Measurements from ENCODE around the gene CD9. TPM values are rescaled to one million over a fixed set of nuclear protein-coding genes. Genes with fewer than 3 reads are reported as not detected.
"Not testable (repeated sequence)": the region's sequence is repeated elsewhere in the genome, so short reads cannot be mapped to it uniquely, and the experiment has no call there.

The CD9 gene
- total RNA-seq, 1 experiment from 2014 or later, result 274 TPM

DNA sequence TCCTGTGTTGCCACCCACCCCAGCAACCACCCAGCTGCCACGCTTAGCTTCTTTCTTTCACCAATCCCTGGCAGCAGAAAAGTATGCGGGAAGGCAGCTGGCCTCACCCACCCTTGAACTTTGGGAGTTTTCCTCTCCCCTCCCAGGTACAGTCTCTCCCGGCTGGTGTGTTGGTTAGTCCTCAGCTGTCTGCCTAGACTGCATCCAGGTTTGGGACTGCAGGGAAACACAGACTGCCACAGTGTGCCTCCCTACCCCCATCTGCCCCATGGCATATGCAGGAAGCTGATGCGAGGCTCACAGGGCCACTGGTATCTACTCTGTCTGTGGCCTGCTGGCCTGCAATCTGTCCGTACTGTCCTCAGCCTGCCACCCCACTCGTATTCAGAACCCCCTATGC, 2.1 kb downstream of the CD9 start:
- DNase-seq, result no peak
- H3K36me3 ChIP-seq (replicated peaks; ENCODE audit: control insufficient read depth, insufficient read depth, low read length), result no peaks in the 10 kb centered on the region; the same call in 1 of the 2 replicates
- H3K27me3 ChIP-seq (ENCODE audit: control insufficient read depth, insufficient read depth, low read length), result peaks cover 2% of the 10 kb centered on the region; the same call in 1 of the 2 replicates
- no peak overlapping the region for H3K4me3 ChIP-seq (ENCODE audit: insufficient read depth, low read depth, low read length)

- Histone ChIP-seq H3K27me3 (ENCODE audit: control insufficient read depth, insufficient read depth, low read length) (peaks cover 2% of the 10 kb centered on the region; the same call in 1 of the 2 replicates), H3K36me3 (replicated peaks; ENCODE audit: control insufficient read depth, insufficient read depth, low read length) (no peaks in the 10 kb centered on the region; the same call in 1 of the 2 replicates), H3K4me3 (ENCODE audit: insufficient read depth, low read depth, low read length) (no peak overlapping the region)
- no peak for DNase-seq
Observed at GRCh38 chr12:6202846-6203245, 2.6 kb downstream of the CD9 start.

- Histone ChIP-seq H3K36me3 (replicated peaks; ENCODE audit: control insufficient read depth, insufficient read depth, low read length) (no peaks in the 10 kb centered on the region; the same call in 1 of the 2 replicates), H3K4me3 (ENCODE audit: insufficient read depth, low read depth, low read length) (no peak overlapping the region), H3K27me3 (ENCODE audit: control insufficient read depth, insufficient read depth, low read length) (peaks cover 2% of the 10 kb centered on the region; the same call in 1 of the 2 replicates)
- DNase-seq, result no peak
Observed at GRCh38 chr12:6203601-6204000, 3.4 kb downstream of the CD9 start.

GRCh38 chr12:6204533-6205143, 4.4 kb downstream of the CD9 start:
- Histone ChIP-seq H3K27me3 (ENCODE audit: control insufficient read depth, insufficient read depth, low read length) (no peaks in the 10 kb centered on the region), H3K36me3 (replicated peaks; ENCODE audit: control insufficient read depth, insufficient read depth, low read length) (no peaks in the 10 kb centered on the region; the same call in 1 of the 2 replicates), H3K4me3 (ENCODE audit: insufficient read depth, low read depth, low read length) (no peak overlapping the region)
- no peak for DNase-seq

DNA sequence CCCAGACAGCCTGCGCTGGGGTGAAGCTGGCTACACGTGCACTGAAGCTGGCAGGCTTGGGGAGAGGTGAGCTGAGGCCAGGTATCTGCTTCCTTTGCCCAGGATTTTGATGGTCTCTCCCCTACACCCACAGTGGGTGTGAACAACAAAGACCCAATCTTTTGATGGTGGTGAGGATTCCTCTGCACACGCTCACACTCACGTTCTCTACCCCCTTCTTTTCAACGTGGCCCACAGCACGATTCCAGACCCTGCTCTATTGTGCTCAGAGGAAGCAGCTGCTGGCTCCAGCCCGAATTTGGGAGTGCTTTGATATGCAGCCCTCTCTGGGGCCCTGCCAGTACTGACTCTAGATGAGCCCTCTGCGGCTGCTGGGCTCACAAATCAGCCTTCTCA, 4.9 kb downstream of the CD9 start:
- Histone ChIP-seq H3K27me3 (ENCODE audit: control insufficient read depth, insufficient read depth, low read length) (no peaks in the 10 kb centered on the region), H3K36me3 (replicated peaks; ENCODE audit: control insufficient read depth, insufficient read depth, low read length) (no peaks in the 10 kb centered on the region; the same call in 1 of the 2 replicates), H3K4me3 (ENCODE audit: insufficient read depth, low read depth, low read length) (no peak overlapping the region)
- DNase-seq, result peak; percentile 81

DNA sequence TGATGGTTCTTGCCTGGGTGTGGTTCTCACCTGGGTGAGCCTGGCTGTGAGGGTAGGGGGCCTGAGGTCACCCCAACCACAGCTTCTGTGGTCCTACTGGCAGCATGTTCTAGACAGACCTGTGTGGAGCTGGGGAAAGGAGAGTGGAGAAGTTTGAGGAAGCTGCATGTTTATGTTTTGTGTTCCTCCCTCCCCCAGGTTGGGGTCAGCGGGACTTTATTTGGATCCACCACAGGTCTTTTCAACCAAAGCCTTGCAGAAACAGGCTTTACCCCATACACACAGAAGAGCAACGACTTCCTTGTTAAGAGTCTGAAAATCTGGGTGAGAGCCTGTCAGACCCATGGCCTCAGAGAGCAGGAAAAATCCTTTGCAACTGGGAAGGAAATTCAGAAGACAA, 5.6 kb downstream of the CD9 start:
- no peak overlapping the region for H3K4me3 ChIP-seq (ENCODE audit: insufficient read depth, low read depth, low read length)
- H3K36me3 ChIP-seq (replicated peaks; ENCODE audit: control insufficient read depth, insufficient read depth, low read length), result no peaks in the 10 kb centered on the region; the same call in 1 of the 2 replicates
- H3K27me3 ChIP-seq (ENCODE audit: control insufficient read depth, insufficient read depth, low read length), result no peaks in the 10 kb centered on the region
- DNase-seq, result peak; percentile 14

GRCh38 chr12:6206327-6206726, 6.1 kb downstream of the CD9 start:
- H3K27me3 ChIP-seq (ENCODE audit: control insufficient read depth, insufficient read depth, low read length), result no peaks in the 10 kb centered on the region
- no peaks in the 10 kb centered on the region; the same call in 1 of the 2 replicates for H3K36me3 ChIP-seq (replicated peaks; ENCODE audit: control insufficient read depth, insufficient read depth, low read length)
- H3K4me3 ChIP-seq (ENCODE audit: insufficient read depth, low read depth, low read length), result no peak overlapping the region
- no peak for DNase-seq

DNA sequence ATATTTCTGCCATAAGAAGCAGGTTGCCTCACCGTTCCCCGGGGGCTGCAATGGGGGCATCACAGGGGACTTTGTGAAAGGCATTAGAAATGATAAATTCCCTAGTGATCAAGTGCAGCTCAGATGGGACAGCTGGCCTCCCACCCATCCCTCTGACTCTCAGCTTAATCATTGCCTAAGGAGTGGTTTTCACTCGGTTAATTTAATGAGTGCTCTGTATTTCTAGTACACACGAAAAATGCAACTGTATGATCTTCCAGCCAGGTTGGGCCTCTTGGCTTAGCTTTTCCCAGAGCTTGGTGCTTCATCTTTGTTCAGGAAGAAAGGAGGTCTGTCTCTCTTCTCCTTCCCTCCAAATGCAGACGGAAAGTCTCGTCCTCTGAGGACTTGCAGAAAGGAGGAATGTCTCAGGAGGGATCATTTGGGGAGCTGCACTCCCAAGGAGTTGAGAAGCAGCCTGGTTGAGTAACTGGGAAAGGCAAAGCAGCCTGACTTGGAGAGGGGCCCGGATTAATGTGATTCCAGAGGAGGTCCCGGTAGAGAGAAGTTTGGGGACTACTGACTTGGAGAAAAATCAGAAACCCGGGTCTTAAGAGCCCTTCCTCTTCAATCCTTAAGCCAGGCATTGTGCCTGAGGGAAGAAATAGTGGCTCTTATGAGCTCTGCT, 7.2 kb downstream of the CD9 start:
- H3K27me3 ChIP-seq (ENCODE audit: control insufficient read depth, insufficient read depth, low read length), result no peaks in the 10 kb centered on the region
- DNase-seq, result no peak
- no peak overlapping the region for H3K4me3 ChIP-seq (ENCODE audit: insufficient read depth, low read depth, low read length)
- peaks cover 4% of the 10 kb centered on the region; the same call in 1 of the 2 replicates for H3K36me3 ChIP-seq (replicated peaks; ENCODE audit: control insufficient read depth, insufficient read depth, low read length)

DNA sequence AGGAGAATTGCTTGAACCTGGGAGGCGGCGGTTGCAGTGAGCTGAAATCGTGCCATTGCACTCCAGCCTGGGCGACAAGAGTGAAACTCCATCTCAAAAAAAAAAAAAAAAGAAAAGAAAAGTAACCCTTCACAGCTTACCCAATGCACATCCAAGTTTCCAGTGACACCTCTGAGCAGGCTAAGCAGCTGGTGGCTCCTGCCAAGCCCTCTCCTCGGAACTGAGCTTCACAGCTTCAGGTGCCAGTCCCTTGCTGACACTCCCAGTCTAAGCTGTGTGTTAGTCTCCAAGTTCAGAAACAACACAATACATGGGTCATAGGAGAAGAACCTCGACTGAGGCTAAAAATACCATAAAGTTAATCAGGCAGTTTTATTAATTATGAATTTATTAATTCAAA, 7.9 kb downstream of the CD9 start:
- no peak for DNase-seq
- Histone ChIP-seq H3K4me3 (ENCODE audit: insufficient read depth, low read depth, low read length) (no peak overlapping the region), H3K36me3 (replicated peaks; ENCODE audit: control insufficient read depth, insufficient read depth, low read length) (peaks cover 4% of the 10 kb centered on the region; the same call in 1 of the 2 replicates), H3K27me3 (ENCODE audit: control insufficient read depth, insufficient read depth, low read length) (no peaks in the 10 kb centered on the region)

GRCh38 chr12:6209428-6209827, 9.2 kb downstream of the CD9 start:
- H3K4me3 ChIP-seq (ENCODE audit: insufficient read depth, low read depth, low read length); H3K36me3 ChIP-seq (replicated peaks; ENCODE audit: control insufficient read depth, insufficient read depth, low read length); H3K27me3 ChIP-seq (ENCODE audit: control insufficient read depth, insufficient read depth, low read length); DNase-seq: not testable (repeated sequence)

- H3K36me3 ChIP-seq (replicated peaks; ENCODE audit: control insufficient read depth, insufficient read depth, low read length), result peaks cover 4% of the 10 kb centered on the region; the same call in 1 of the 2 replicates
- DNase-seq, result no peak
- no peak overlapping the region for H3K4me3 ChIP-seq (ENCODE audit: insufficient read depth, low read depth, low read length)
- H3K27me3 ChIP-seq (ENCODE audit: control insufficient read depth, insufficient read depth, low read length), result no peaks in the 10 kb centered on the region
Observed at GRCh38 chr12:6211421-6211869, 11.2 kb downstream of the CD9 start.

DNA sequence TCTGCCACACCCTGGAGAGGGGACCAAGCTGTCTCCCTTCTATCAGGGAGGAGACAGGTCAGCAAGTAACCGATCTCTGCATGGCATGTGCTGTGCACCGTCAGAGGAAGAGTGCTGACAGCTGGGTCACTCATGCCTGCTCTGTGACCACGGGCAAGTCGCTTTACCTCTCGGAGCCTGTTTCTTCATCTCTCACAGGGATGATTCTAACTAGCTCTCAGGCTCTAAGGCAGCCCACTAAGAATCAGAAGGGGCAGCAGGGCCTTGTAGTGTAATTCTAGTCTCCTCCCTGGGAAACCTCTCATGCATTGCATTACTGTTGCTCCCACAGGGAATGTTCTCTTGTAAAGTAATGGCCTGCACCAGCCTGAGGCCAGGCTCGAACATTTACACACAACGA, 11.9 kb downstream of the CD9 start:
- Histone ChIP-seq H3K27me3 (ENCODE audit: control insufficient read depth, insufficient read depth, low read length) (no peaks in the 10 kb centered on the region), H3K36me3 (replicated peaks; ENCODE audit: control insufficient read depth, insufficient read depth, low read length) (peaks cover 4% of the 10 kb centered on the region; the same call in 1 of the 2 replicates), H3K4me3 (ENCODE audit: insufficient read depth, low read depth, low read length) (no peak overlapping the region)
- DNase-seq, result no peak

DNA sequence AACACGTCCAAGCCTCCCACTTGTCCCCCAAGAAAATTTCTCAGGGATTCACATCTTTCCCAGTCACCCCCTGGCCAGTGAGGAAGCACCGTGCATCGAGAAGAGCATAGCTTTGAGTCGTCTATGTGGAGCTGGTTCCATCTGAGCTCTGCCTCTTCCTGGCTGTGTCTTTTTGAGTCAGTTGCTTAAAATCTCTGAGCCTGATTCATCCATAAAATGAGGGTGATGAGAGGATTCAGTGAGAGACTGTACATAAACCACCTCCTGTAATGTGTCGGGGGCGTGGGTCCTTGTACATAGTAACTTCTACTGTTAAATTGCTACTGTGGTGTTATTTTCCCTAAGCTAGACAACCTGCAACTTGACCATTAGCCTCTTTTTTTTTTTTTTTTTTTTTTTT, 13.8 kb downstream of the CD9 start:
- Histone ChIP-seq H3K36me3 (replicated peaks; ENCODE audit: control insufficient read depth, insufficient read depth, low read length) (peaks cover 4% of the 10 kb centered on the region; the same call in 1 of the 2 replicates), H3K27me3 (ENCODE audit: control insufficient read depth, insufficient read depth, low read length) (no peaks in the 10 kb centered on the region), H3K4me3 (ENCODE audit: insufficient read depth, low read depth, low read length) (no peak overlapping the region)
- no peak for DNase-seq

- H3K4me3 ChIP-seq (ENCODE audit: insufficient read depth, low read depth, low read length), result no peak overlapping the region
- peaks cover 4% of the 10 kb centered on the region; the same call in 1 of the 2 replicates for H3K36me3 ChIP-seq (replicated peaks; ENCODE audit: control insufficient read depth, insufficient read depth, low read length)
- no peak for DNase-seq
- H3K27me3 ChIP-seq (ENCODE audit: control insufficient read depth, insufficient read depth, low read length), result no peaks in the 10 kb centered on the region
Observed at GRCh38 chr12:6214633-6215032, 14.4 kb downstream of the CD9 start.
